M059J (cell line): ENCODE measurements around the gene SCFD1. TPM values are rescaled to one million over a fixed set of nuclear protein-coding genes. Genes with fewer than 3 reads are reported as not detected.

ENCODE experiments used
- DNase-seq: peaks from one replicate; pipeline ENCODE4 v3.0.0-alpha.2; 2012; ENCODE audit warnings: low read depth
- total RNA-seq: library from RNA; depleted of rRNA; stranded (reverse); fragments of >200 nt; shearing (Covaris generic); gene quantifications from 2 replicates; pipeline ENCODE4 v1.2.3, GENCODE V29; 2014; rRNA removed

The SCFD1 gene
- total RNA-seq, 1 experiment from 2014 or later = 74.2 TPM

- no peak for DNase-seq
Measured at GRCh38 chr14:30757082-30757481, 135.0 kb downstream of the SCFD1 start.

GRCh38 chr14:30759172-30760125 lies 137.3 kb downstream of the SCFD1 start:
- DNase-seq = no peak

- no peak for DNase-seq
Measured at GRCh38 chr14:30763891-30764290, 141.8 kb downstream of the SCFD1 start.

GRCh38 chr14:30767624-30768023 lies 145.5 kb downstream of the SCFD1 start:
- DNase-seq = no peak

GRCh38 chr14:30768791-30769190 lies 146.7 kb downstream of the SCFD1 start:
- DNase-seq = no peak

GRCh38 chr14:30770376-30770775 lies 148.3 kb downstream of the SCFD1 start:
- DNase-seq = no peak

- DNase-seq = no peak
Measured at GRCh38 chr14:30771595-30771994, 149.5 kb downstream of the SCFD1 start.

- peak; percentile 53 for DNase-seq
Measured at GRCh38 chr14:30779210-30779609, 157.1 kb downstream of the SCFD1 start.

Other genes with a start within 250 kb of the SCFD1 start
- 19.0 and 31.5 TPM in 2 replicates for gene G2E3, start 63.2 kb upstream of the SCFD1 start, total RNA-seq